G401.6 (cell line): ENCODE measurements around the gene TTL.
"Not testable (repeated sequence)": the region's sequence is repeated elsewhere in the genome, so short reads cannot be mapped to it uniquely, and the experiment has no call there.

ENCODE experiments used
- FAIRE-seq: peaks from 2 replicates; lab custom pipeline; 2012; peaks lifted over from hg19 to GRCh38; lab: Jason Lieb, UNC

The TTL gene

DNA sequence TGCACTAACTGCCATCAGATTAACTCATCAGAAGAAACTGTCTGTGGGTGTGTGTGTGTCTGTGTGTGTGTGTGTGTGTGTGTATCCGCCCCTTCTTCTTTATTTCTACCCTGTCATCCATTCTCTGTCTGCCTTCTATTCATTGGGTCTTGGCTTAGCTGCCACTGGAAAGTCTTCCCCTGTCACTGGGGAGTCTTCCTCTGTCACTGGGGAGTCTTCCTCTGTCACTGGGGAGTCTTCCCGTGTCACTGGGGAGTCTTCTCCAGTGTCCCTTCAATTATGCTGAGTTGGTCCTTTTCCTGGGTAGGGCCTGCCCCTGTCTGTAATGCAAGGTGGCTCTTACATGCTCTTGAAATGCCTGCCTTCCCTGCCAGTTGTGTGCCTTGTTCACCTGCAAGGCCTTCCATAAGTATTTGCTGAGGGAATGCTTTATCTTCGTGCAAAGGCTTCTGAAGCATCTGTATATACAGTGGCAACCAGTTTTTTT, 41.4 kb downstream of the TTL start:
- no peak for FAIRE-seq

GRCh38 chr2:112524276-112524675, 42.3 kb downstream of the TTL start:
- FAIRE-seq = not testable (repeated sequence)

DNA sequence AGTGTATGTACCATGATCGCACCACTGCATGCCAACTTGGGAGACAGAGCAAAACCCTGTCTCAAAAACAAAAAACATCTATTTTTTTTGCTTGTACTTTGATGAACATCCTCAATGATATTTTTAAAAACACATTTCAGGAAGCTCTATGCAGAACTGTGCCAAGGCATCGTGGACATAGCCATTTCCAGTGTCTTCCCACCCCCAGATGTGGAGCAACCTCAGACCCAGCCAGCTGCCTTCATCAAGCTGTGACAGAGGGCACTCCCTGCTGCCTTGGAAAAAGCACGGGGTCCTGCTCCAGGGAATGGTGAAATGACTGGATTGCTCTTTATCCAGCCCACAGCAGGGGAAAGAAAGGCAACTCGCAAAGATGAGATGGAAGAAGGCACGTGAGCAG, 46.6 kb downstream of the TTL start:
- FAIRE-seq = no peak

DNA sequence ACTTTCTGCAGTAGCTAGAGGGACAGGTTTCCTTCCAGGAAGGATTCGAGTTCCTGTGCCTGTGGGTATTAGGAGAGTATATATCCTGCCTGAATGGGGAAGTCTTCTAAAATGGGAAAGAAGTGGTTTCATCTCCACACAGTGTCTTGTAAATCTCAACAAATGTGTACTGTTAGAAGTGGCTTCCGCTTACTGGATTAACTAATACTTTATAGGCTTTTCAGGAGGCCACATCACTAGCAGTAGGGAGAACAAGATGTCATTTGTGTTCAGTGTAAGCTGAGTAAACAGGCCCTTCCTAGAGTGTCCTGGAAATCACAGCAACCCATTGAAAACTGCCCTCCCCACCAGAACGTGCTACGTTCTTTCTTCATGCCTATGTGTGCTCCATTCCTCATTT, 47.8 kb downstream of the TTL start:
- FAIRE-seq = no peak

- FAIRE-seq = no peak
Measured at GRCh38 chr2:112530728-112531127, 48.8 kb downstream of the TTL start.

DNA sequence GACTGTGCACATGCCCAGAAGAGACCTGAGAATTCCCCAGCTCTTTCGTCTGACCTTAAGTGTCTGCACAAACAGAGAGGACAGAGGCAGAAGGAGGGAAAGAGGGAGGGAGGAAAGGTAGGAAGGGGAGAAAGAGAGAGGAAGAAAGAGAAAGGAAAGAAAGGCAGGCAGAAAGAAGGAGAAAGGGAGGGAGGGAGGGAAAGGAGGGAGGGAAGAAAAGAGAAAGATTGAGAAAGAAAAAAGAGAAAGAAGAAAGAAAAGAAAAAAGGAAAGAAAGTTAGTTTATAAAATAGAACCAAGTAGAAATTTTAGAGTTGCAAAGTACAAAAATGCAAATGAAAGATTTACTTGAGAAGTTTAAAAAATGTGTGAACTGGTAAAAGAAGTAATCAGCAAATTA, 52.9 kb downstream of the TTL start:
- no peak for FAIRE-seq

GRCh38 chr2:112536665-112537064, 54.7 kb downstream of the TTL start:
- FAIRE-seq = not testable (repeated sequence)

GRCh38 chr2:112539306-112539705, 57.4 kb downstream of the TTL start:
- no peak for FAIRE-seq

GRCh38 chr2:112540906-112541305, 59.0 kb downstream of the TTL start:
- FAIRE-seq = no peak

DNA sequence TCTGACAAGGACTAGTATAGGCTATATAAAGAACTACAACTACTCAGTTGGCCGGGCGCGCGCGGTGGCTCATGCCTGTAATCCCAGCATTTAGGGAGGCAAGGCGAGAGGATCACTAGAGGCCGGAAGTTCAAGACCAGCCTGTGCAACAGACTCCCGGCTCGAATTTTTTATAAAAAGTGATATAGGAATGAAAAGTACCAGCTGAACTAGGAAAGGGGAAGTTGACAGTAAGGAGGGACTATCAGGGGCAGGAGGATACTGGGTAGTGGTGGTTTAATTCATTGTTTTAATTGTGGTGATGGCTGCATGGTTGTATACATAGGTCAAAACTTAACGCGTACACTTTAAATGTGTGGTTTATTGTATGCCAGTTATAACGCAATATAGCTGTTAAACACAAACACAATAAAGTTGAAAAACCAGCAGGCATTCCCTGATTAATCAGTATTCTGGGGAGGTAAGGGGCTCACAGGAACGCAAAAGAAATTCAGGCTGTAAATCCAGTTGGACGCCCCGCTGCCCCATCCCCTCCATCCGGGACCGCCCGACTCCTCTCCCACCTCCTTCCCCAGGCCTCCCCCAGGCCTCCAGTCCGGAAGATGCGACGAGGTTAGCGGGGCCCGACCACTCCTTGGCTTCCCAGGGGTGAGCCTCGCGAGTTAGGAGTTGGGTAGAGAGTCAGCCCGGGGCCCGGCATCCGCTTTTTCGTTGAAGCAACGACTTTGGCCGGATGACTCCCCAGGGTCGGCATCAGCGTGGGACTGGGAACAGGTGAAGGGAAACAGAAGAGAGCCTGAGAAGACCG, 59.6 kb downstream of the TTL start:
- FAIRE-seq = no peak

DNA sequence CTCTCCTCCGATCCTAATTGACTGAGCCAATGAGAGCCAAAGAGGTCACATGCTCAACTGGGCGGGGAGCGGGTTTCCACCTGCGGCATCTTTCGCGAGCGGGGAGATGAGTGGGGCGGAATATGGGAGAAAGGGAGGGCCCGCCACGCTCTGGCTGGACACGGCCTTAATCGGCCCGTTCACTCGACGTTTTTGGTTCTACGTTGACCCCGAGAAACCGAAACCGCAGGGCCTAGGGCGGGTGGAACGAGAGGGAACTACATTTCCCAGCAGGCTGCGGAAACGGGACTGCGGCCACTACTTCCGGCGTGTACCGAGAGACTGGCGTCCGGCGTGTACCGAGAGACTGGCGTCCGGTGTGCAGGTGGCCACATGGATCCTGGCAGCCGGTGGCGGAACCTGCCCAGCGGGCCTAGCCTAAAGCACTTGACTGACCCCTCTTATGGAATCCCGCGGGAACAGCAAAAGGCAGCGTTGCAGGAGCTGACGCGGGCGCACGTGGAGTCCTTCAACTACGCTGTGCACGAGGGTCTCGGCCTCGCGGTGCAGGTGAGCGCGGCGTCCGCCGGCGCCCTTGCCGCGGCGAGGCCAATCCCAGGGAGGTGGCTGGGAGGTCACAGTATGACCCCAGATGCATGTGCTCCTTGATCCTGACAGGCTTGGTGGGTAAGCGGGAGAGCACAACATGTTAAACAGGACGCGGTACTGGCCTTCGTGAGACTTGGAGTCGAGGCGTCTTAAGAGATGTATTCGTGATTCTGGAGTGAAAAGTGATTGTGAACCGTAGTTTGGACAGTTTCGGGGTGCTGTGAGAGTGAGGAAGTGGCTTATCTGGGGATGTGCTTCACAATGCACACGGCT, 60.4 kb downstream of the TTL start, which contains the start of gene POLR1B:
POLR1B (plus strand) TSS at position 343 of the 861 bp plus-strand sequence; CDS start at position 373, 30 bp downstream.
- FAIRE-seq = no peak

- FAIRE-seq = no peak
Measured at GRCh38 chr2:112542984-112543661, 61.2 kb downstream of the TTL start.

GRCh38 chr2:112547333-112547732, 65.4 kb downstream of the TTL start:
- no peak for FAIRE-seq

- FAIRE-seq = no peak
Measured at GRCh38 chr2:112548980-112549379, 67.0 kb downstream of the TTL start.

- no peak for FAIRE-seq
Measured at GRCh38 chr2:112566104-112566503, 84.1 kb downstream of the TTL start.

DNA sequence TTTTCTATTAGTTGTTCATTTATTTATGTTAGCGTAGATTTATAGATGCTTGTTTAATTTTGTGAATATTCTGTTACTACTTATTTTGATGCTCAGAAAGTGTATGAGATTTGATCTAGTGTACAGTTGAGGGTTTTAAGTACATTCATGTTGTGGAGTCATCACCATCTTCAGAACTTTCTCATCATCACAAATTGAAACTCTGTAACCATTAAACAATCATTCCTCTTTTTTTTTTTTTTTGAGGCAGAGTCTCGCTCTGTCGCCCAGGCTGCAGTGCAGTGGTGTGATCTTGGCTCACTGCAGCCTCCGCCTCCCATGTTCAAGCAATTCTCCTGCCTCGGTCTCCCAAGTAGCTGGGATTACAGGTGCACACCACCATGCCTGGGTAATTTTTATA, 84.6 kb downstream of the TTL start:
- not testable (repeated sequence) for FAIRE-seq

- no peak for FAIRE-seq
Measured at GRCh38 chr2:112572005-112572404, 90.0 kb downstream of the TTL start.

DNA sequence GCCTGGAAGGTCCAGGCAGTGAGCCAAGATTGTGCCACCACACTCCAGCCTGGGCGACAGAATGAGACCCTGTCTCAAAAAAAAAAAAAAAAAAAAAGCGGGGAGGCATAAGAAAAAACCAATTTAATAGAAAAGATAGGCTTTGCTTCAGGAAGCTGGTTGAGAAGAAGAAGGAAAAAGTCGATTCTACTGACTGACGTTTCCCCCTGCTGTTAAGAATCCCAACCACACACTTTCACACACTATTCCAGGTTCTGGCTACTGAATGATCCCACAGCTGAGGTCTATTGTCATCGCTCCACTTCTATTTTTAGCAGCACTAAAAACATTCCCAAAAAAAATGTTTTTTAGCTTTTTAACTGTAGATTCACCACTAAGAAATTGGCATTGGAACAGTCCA, 95.8 kb downstream of the TTL start:
- no peak for FAIRE-seq

- FAIRE-seq = no peak
Measured at GRCh38 chr2:112579241-112579640, 97.3 kb downstream of the TTL start.

DNA sequence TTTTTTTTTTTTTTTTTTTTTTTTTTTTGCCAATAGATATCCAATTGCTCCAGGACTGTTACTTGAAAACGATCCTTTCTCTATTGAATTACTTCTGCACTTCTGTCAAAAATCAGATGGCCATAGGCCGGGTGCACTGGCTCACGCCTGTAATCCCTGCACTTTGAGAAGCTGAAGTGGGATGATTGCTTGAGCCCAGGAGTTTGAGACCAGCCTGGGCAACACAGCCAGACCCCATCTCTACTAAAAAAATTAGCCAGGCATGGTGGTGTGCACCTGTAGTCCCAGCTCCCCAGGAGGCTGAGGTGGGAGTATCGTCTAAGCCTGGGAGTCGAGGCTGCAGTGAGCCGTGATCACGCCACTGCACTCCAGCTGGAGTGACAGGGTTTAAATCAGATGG, 98.1 kb downstream of the TTL start:
- no peak for FAIRE-seq

GRCh38 chr2:112582314-112582746, 100.4 kb downstream of the TTL start:
- FAIRE-seq = peak; percentile 79

DNA sequence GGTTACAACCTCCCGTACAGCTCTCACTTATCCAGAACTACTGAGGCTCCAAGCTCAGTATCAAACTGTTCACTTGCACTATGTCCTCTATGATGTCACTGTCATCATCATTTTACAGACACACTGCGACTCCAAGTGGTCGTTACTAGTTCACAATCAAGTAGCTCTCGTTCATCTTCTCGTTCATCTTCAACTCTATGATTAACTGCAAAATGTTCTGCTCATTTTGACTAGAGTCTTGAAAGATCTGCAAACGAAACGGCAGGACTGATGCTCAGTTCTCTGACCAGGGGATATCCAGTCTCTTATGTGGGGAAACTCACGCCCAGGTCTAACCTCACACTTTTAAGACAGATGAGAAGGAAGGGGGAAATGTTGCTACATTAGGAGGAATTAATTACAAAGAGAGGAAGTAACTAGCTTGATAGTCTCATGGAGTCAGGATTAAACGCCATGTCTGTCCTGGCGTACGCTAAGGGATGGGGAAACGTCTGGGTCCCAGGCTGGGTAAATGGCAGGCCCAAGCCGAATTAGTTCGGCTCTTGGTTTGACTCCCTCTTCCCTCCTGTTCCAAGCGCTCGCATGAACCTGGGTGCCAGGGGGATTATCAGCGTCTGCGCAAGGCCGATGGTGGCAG, 101.7 kb downstream of the TTL start:
- peak; percentile 6 for FAIRE-seq
